GM10248 (cell line): ENCODE measurements around the gene CACNB4.

ENCODE experiments used
- CTCF ChIA-PET: fragments of 300-600 bp; sonication (Branson Sonifier 250); formaldehyde crosslinking; extraction: SDS; loops from one replicate; lab custom pipeline; 2021; ENCODE audit warnings: antibody characterized with exemption; lab: Yijun Ruan, JAX
- POLR2A ChIA-PET: fragments of 350-650 bp; sonication (Branson Sonifier 250); formaldehyde crosslinking; extraction: SDS; loops from one replicate; lab custom pipeline; 2020; ENCODE audit warnings: antibody characterized with exemption; lab: Yijun Ruan, JAX
- DNase-seq: peaks from one replicate; pipeline ENCODE4 v3.0.0; 2012; ENCODE audit errors: extremely low spot score
- CTCF ChIP-seq: IDR thresholded peaks from 2 replicates; pipeline ENCODE4 v1.5.1; 2012; ENCODE audit warnings: mild to moderate bottlenecking, low read depth; ENCODE audit errors: extremely low read depth, missing control alignments, control extremely low read depth

The CACNB4 gene

DNA sequence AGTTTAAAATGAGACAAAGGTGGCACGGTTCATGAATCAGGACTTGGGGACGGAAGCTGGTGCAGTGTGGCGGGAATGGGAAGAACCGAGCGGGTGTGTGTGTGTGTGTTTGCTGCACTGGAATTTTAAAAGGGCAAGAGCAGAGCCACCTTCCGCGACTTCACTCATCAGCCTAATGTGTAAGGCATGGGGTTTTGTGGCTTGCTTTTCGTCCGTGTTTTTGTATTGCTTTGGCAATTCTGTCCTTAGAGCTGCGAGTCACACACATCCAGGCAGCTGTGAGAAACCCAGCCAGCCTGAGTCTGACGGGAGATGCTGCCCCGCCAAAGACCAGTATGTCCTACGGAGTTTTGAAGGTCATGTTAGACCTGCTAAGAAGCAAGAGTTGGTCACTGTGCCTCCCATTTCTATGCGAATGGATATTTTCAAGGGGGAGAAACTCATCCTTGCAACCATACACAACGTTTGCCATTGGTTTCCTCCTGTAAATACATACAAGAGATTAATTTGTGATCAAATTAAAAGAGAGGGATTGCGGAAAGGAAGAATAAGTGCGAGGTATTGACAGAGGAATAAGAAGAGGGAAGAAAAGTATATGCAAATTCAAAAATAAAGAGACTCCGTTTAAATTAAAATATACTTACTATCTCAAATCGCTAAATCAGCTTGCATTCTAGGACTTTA, 665 bp upstream of the CACNB4 start:
- DNase-seq = peak; percentile 43
- TF ChIP-seq CTCF = no peak
- ChIA-PET POLR2A (no interaction called here), CTCF (interaction anchor here (1.0 to 2.1 kb wide), 5 partner anchors 16 to 63 kb away, joined by 3 to 5 read pairs (median 4); no protein-coding TSS in a partner anchor)

DNA sequence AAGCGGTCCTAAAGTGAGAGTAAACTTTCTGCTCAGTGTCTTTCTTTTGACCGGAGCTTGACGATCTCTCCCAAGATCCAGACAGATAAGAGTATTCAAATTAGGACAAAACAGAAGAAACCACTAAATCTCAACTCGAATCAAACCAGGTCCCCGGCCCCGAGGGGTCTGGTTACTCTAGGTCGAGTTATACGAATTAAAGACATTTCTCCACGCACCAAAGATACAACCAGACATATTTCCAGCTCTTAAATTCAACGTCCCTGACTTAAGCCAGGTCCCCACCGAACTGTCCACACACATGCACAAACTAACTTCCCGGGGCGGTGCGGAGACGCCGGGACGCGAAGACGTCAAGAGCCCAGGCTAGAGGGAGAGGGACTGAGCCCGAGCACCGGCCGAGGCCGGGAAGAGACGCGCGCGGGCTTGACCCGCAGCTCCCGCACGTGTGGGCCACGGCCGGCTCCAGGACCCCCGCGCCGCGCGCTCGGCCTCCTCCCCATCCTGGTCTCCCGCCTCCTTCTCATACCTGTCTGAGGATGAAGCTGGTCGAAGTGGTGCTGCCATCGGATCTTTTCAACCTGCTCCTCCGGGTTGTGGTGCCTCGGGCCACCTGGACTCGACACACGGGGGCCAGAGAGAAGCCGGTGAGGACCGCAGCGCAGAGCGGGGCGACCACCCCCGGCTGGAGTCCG, 896 bp downstream of the CACNB4 start:
- ChIA-PET POLR2A (no interaction called here), CTCF (interaction anchor here (0.8 to 1.6 kb wide), 7 partner anchors 9 to 73 kb away, joined by 3 to 7 read pairs (median 5); no protein-coding TSS in a partner anchor)
- DNase-seq = peak; percentile 58
- TF ChIP-seq CTCF = no peak

GRCh38 chr2:152097290-152097800, 1.5 kb downstream of the CACNB4 start:
- TF ChIP-seq CTCF = no peak
- DNase-seq = no peak
- POLR2A ChIA-PET = no interaction called here
- CTCF ChIA-PET = interaction anchor here (0.8 to 1.6 kb wide), 7 partner anchors 8 to 74 kb away, joined by 3 to 7 read pairs (median 5); no protein-coding TSS in a partner anchor

- TF ChIP-seq CTCF = no peak
- no peak for DNase-seq
- CTCF ChIA-PET = interaction anchor here (0.9 kb wide), 1 partner anchor 20 kb away, joined by 3 read pairs; no protein-coding TSS in a partner anchor
- POLR2A ChIA-PET = no interaction called here
Measured at GRCh38 chr2:152095146-152095545, 3.7 kb downstream of the CACNB4 start.

DNA sequence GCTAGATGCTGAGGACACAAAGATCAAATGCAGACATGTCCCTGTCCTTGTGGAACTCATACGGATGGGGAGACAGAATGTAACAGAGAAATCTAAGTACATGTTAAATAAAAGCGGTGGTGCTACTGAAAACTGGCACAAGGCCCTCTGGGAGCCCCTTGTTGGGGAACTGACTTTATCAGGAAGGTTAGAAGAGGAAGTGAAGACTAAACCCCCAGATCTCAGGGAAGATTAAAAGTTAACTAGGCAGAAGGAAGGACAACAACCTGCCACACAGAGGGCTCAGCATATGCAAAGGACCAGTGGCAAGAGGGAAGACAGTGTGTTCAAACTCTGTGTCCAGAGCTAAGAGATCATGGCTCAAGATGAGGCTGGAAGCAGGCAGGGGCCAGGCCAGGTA, 4.8 kb downstream of the CACNB4 start:
- ChIA-PET POLR2A (no interaction called here), CTCF (interaction anchor here (1.4 kb wide), 2 partner anchors 44 to 542 kb away, joined by 3 read pairs; no protein-coding TSS in a partner anchor)
- no peak for TF ChIP-seq CTCF
- DNase-seq = no peak

DNA sequence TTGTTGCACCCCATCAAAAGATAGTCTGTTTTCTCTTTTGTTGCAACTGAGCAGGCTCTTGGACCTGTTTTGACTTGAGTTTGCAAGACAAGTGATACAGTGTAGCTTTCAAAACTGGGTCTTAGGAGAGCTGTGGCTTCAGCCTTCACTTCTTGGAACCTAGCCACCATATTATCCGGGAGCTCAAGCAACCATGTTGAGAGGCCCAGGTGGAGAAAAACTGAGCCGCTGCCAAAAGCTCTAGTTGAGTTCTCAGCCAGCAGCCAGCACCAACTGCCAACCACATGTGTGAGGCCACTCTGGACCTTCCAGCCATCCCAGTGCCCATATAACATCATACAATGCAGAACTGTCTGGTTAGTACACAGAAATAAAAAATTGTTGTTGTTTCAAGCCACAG, 5.4 kb downstream of the CACNB4 start:
- no peak for DNase-seq
- ChIA-PET CTCF (interaction anchor here (0.6 to 1.4 kb wide), 4 partner anchors 11 to 543 kb away, joined by 3 to 4 read pairs (median 3); no protein-coding TSS in a partner anchor), POLR2A (no interaction called here)
- no peak for TF ChIP-seq CTCF
